Measurements from ENCODE around the gene TMEM244. TPM values are rescaled to one million over a fixed set of nuclear protein-coding genes. Genes with fewer than 3 reads are reported as not detected.

TMEM244 gene
- total and polyA plus RNA-seq, 2 of the 13 experiments (the other 11 are each of a cell fraction or from before 2014, with no cell fraction given): not detected

- TF ChIP-seq UBTF (CRISPR knock-in tag; IDR thresholded peaks at IDR 0.05): no peak
- no peak for TF ChIP-seq SIX4 (CRISPR knock-in tag; IDR thresholded peaks at IDR 0.05)
- no peak for TF ChIP-seq PCBP2 (optimal IDR thresholded peaks at IDR 0.05; ENCODE audit: low read depth, low read length, poor library complexity, severe bottlenecking)
Measured at GRCh38 chr6:129863664-129864063, 2.5 kb upstream of the TMEM244 start (continued).

- H3K4me2 ChIP-seq (ENCODE audit: low read depth, low read length): no peak overlapping the region
- no TSS peak for BruUV-seq (replicated peaks)
- no peak overlapping the region for H3K4me3 ChIP-seq (replicated peaks in 1 of 3; ENCODE audit: insufficient read depth in 1 of 3, low read depth in 2 of 3, low read length in 3 of 3)
- H3K36me3 ChIP-seq (replicated peaks in 1 of 2; ENCODE audit: control insufficient read depth in 1 of 2, insufficient read depth in 2 of 2, low read length in 2 of 2): no peaks in the 10 kb centered on the region
- DNase-seq (ENCODE audit: low spot score): no peak
- in situ Hi-C loops (cut with HindIII; ENCODE audit: extremely low pct_ligation_motif_present, low pct_unique_long_range_greater_than_20kb) (no loop called here), intact Hi-C loops (cut with micrococcal nuclease; ENCODE audit: unreplicated experiment) (no loop called here)
- peak; percentile 18 for FAIRE-seq
- POLR2A ChIA-PET: no interaction called here
- no peaks in the 10 kb centered on the region for H3K79me2 ChIP-seq (ENCODE audit: insufficient read depth, low read length)
- no peaks in the 10 kb centered on the region for H3K4me1 ChIP-seq (ENCODE audit: insufficient read depth, low read length)
- WGBS (ENCODE audit: low lambda C conversion rate): 0% methylated on average over 2 of the region's 2 CpGs
- ATAC-seq: no peak
- H3K27me3 ChIP-seq (ENCODE audit: control insufficient read depth in 1 of 2, insufficient read depth in 2 of 2, low read length in 2 of 2): no peaks in the 10 kb centered on the region
- H3K27ac ChIP-seq (ENCODE audit: extremely low read length, insufficient read depth, low read length): no peak overlapping the region
- H2AFZ ChIP-seq (ENCODE audit: low read length): no peak overlapping the region
- H3K9ac ChIP-seq (ENCODE audit: insufficient read depth, low read depth, low read length): no peak overlapping the region
- no peaks in the 10 kb centered on the region for H4K20me1 ChIP-seq (ENCODE audit: insufficient read depth, low read length)
- no peaks in the 10 kb centered on the region for H3K9me3 ChIP-seq (ENCODE audit: low read length)
- peak in 1 of 2 experiments; percentile 46; a peak in 3 of 4 replicates for TF ChIP-seq MAFK (conservative IDR thresholded peaks at IDR 0.05 in 1 of 2, IDR thresholded peaks at IDR 0.05 in 1 of 2; ENCODE audit: low read length in 2 of 2)
- no peak for TF ChIP-seq CBFB (CRISPR knock-in tag; IDR thresholded peaks at IDR 0.05)
- CTCF ChIA-PET (ENCODE audit: low intra/inter-chr PET ratio, low total read pairs): no interaction called here
Measured at GRCh38 chr6:129859524-129859923, 1.6 kb downstream of the TMEM244 start.
